Keratinocyte (primary cell): ENCODE measurements around the gene RBCK1.

Experiments used
- CTCF ChIP-seq, 3 experiments: IDR thresholded peaks in 1 of 3; conservative IDR thresholded peaks in 1 of 3; optimal IDR thresholded peaks in 1 of 3; 2 replicates in 2 of 3; 3 replicates in 1 of 3; pipeline versions ENCODE3 to v1.5.1; 2011; ENCODE audit warnings: low read length in 3 of 3, mild to moderate bottlenecking in 3 of 3, moderate library complexity in 2 of 3, control low read depth in 1 of 3, inconsistent platforms in 1 of 3; ENCODE audit not compliant: insufficient read depth in 2 of 3; ENCODE audit errors: extremely low read depth in 1 of 3
- EZH2 ChIP-seq: IDR thresholded peaks from one replicate; pipeline ENCODE4 v1.6.1; 2012; ENCODE audit warnings: inconsistent platforms, mild to moderate bottlenecking, low read length, moderate library complexity

- TF ChIP-seq CTCF (optimal IDR thresholded peaks at IDR 0.05 in 1 of 3, IDR thresholded peaks at IDR 0.05 in 1 of 3, conservative IDR thresholded peaks at IDR 0.05 in 1 of 3; ENCODE audit: extremely low read depth in 1 of 3, insufficient read depth in 2 of 3, low read length in 3 of 3) (no peak), EZH2 (no peak)
Measured at GRCh38 chr20:389220-389619, 18.9 kb upstream of the RBCK1 start.
